ENCODE measurements around the gene KDM4D.

Gene KDM4D

DNA sequence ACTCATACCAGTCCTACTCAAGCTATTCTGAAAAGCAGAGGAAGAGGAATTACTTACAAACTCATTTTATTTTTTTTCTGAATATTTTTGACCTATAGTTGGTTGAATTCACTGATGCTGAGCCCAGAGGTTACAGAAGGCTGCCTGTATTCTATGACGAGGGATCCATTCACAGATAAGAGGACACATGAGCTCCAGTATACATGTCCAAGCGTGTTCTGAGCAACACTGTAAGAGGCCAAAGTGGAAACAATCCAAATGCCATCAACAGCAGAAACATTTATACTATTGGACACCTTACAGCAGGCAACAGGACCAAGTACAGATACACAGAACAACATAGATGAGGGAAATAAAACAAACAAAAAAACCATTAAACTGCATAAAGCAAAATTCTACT is 61.8 kb downstream of the KDM4D start:
- no peak for DNase-seq

DNA sequence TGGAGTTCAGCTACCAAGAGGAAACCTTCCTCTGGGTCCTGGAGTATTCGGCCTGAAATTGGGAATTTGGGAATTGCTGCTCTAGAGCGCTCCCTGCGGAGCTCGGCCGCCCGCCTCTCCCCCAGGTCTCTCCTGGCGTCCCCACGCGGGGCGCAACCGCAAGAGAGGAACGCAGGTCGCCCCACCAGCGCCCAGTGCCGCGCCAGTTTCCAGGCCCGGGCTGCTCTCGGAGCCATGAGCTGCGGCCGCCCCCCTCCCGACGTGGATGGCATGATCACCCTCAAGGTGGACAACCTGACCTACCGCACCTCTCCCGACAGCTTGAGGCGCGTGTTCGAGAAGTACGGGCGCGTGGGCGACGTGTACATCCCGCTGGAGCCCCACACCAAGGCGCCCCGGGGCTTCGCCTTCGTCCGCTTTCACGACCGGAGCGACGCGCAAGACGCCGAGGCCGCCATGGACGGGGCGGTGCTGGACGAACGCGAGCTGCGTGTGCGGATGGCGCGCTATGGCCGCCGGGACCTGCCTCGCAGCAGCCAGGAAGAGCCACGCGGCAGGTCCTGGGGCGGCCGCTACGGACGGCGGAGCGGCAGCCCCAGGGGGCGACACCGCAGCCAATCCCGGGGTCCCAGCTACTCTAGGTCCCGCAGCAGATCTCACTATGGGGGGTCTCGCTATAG is 64.0 kb downstream of the KDM4D start:
- DNase-seq: peak; percentile 9

- DNase-seq: no peak
These were observed 68.7 kb downstream of the KDM4D start for GRCh38 chr11:95042239-95042638.

- DNase-seq: no peak
These were observed 69.4 kb downstream of the KDM4D start for GRCh38 chr11:95042906-95043305.

DNA sequence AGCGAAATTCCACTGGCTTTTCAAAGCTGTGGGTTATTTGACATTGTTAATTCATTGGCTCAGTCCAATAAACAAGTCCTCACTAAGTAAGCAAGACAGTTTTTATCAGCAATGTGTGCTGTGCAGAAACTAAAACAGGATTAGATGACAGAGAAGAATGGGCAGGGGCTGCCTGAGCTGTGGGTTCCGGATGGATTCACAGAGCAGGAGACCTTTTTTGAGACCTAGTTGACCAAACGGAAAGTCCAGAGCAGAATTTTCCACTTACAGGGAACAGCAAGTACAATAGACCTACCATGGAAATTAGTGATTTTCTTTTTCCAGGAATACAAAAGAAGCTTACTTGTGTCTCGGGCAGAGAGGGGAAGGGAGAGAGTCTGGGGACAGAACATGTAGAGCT is 70.5 kb downstream of the KDM4D start:
- DNase-seq: no peak

GRCh38 chr11:95045812-95046211 is 72.3 kb downstream of the KDM4D start:
- DNase-seq: no peak
